ENCODE data around the gene SEC14L3.

GRCh38 chr22:30470655-30471054 lies 1.2 kb downstream of the SEC14L3 start:
- no peak for TF ChIP-seq CTCF (IDR thresholded peaks at IDR 0.05 in 2 of 3, conservative IDR thresholded peaks at IDR 0.05 in 1 of 3; ENCODE audit: control insufficient read depth in 2 of 3, extremely low read depth in 1 of 3, insufficient read depth in 1 of 3, low read depth in 3 of 3, low read length in 3 of 3)
- TF ChIP-seq NR2C2 (IDR thresholded peaks at IDR 0.05; ENCODE audit: borderline replicate concordance, control insufficient read depth, insufficient read length, low read depth): no peak
- TF ChIP-seq GATAD2B (conservative IDR thresholded peaks at IDR 0.05; ENCODE audit: low read depth): no peak
- no peak for TF ChIP-seq POLR2A (IDR thresholded peaks at IDR 0.05; ENCODE audit: low read depth, low read length)
- TF ChIP-seq CEBPB (IDR thresholded peaks at IDR 0.05; ENCODE audit: borderline replicate concordance in 1 of 2, low read depth in 2 of 2, low read length in 2 of 2): no peak
- no peak for TF ChIP-seq EP300 (IDR thresholded peaks at IDR 0.05; ENCODE audit: borderline replicate concordance in 1 of 2, control insufficient read depth in 1 of 2, low read depth in 2 of 2, low read length in 2 of 2)
- TF ChIP-seq KDM1A (IDR thresholded peaks at IDR 0.05; ENCODE audit: borderline replicate concordance): no peak

Measured in GM12878 (cell line).